WERI-Rb-1 (cell line): ENCODE measurements around the gene CYP46A1.

Experiments used
- DNase-seq: peaks from one replicate; pipeline ENCODE4 v3.0.0-alpha.2; 2020
- H3K27ac ChIP-seq: fragments of 250-450 bp; sonication (Bioruptor Pico); 2 replicates; pipeline ENCODE4 v1.5.1; 2020; ENCODE audit warnings: mild to moderate bottlenecking, moderate library complexity
- H3K27me3 ChIP-seq: fragments of 250-450 bp; sonication (Bioruptor Pico); 2 replicates; pipeline ENCODE4 v1.5.1; 2021; ENCODE audit warnings: mild to moderate bottlenecking, low read depth, moderate library complexity; ENCODE audit not compliant: insufficient read depth, severe bottlenecking
- H3K36me3 ChIP-seq: fragments of 250-450 bp; sonication (Bioruptor Pico); 2 replicates; pipeline ENCODE4 v1.5.1; 2020; ENCODE audit warnings: mild to moderate bottlenecking, moderate library complexity
- H3K4me3 ChIP-seq: 2 replicates; pipeline ENCODE4 v1.5.1; 2011; ENCODE audit warnings: low read depth, mild to moderate bottlenecking, control low read depth, low read length
- H3K9me3 ChIP-seq: fragments of 250-450 bp; sonication (Bioruptor Pico); 2 replicates; pipeline ENCODE4 v1.5.1; 2021; ENCODE audit warnings: mild to moderate bottlenecking, moderate library complexity; ENCODE audit not compliant: severe bottlenecking
- CTCF ChIP-seq: IDR thresholded peaks from 2 replicates; pipeline ENCODE4 v1.5.1; 2011; ENCODE audit warnings: low read depth, mild to moderate bottlenecking, control low read depth, inconsistent platforms, low read length

CYP46A1 gene

GRCh38 chr14:99745307-99745951 is 61.3 kb downstream of the CYP46A1 start:
- Histone ChIP-seq H3K4me3 (no peak overlapping the region), H3K36me3 (no peaks in the 10 kb centered on the region), H3K27ac (no peak overlapping the region), H3K27me3 (no peaks in the 10 kb centered on the region), H3K9me3 (no peaks in the 10 kb centered on the region)
- TF ChIP-seq CTCF = no peak
- DNase-seq = no peak

GRCh38 chr14:99747167-99747566 is 63.1 kb downstream of the CYP46A1 start:
- no peaks in the 10 kb centered on the region for H3K36me3 ChIP-seq
- H3K9me3 ChIP-seq = no peaks in the 10 kb centered on the region
- TF ChIP-seq CTCF = no peak
- H3K27ac ChIP-seq = no peak overlapping the region
- no peak for DNase-seq
- H3K4me3 ChIP-seq = no peak overlapping the region
- H3K27me3 ChIP-seq = no peaks in the 10 kb centered on the region

- DNase-seq = no peak
- no peaks in the 10 kb centered on the region for H3K9me3 ChIP-seq
- H3K4me3 ChIP-seq = no peak overlapping the region
- no peak for TF ChIP-seq CTCF
- H3K36me3 ChIP-seq = no peaks in the 10 kb centered on the region
- H3K27me3 ChIP-seq = no peaks in the 10 kb centered on the region
- H3K27ac ChIP-seq = no peak overlapping the region
Measured at GRCh38 chr14:99747582-99748330, 63.7 kb downstream of the CYP46A1 start.

GRCh38 chr14:99748529-99748928 is 64.4 kb downstream of the CYP46A1 start:
- Histone ChIP-seq H3K36me3 (no peaks in the 10 kb centered on the region), H3K4me3 (no peak overlapping the region), H3K27ac (no peak overlapping the region), H3K9me3 (no peaks in the 10 kb centered on the region), H3K27me3 (no peaks in the 10 kb centered on the region)
- no peak for TF ChIP-seq CTCF
- DNase-seq = no peak

- Histone ChIP-seq H3K36me3 (no peaks in the 10 kb centered on the region), H3K9me3 (no peaks in the 10 kb centered on the region), H3K27ac (no peak overlapping the region), H3K4me3 (no peak overlapping the region), H3K27me3 (no peaks in the 10 kb centered on the region)
- peak; percentile 50 for TF ChIP-seq CTCF
- DNase-seq = peak; percentile 49
Measured at GRCh38 chr14:99749142-99749541, 65.0 kb downstream of the CYP46A1 start.
